K562 (cell line): ENCODE data around the gene ZNF709. TPM values are rescaled to one million over a fixed set of nuclear protein-coding genes. Genes with fewer than 3 reads are reported as not detected.

Experiments
- ATAC-seq: fragments of 200-7000 bp; cut with Tn5 transposase; 3 replicates; pipeline ENCODE4 v1.9.1; 2020; ENCODE audit warnings: moderate library complexity
- BruUV-seq: library from RNA; stranded (reverse); fragments of 400-500 nt; replicated peaks from 2 replicates; lab custom pipeline; 2021; lab: Mats Ljungman, UMichigan
- CTCF ChIA-PET: fragments of 300-600 bp; formaldehyde crosslinking; extraction: SDS; loops from one replicate; lab custom pipeline; 2021; ENCODE audit warnings: low intra/inter-chr PET ratio; lab: Yijun Ruan, JAX
- POLR2A ChIA-PET: fragments of 300-600, 350-650 bp; sonication (Branson Sonifier 250); formaldehyde crosslinking; extraction: SDS; loops from one replicate; lab custom pipeline; 2021; ENCODE audit warnings: antibody characterized with exemption, inconsistent platforms; lab: Yijun Ruan, JAX
- DNase-seq, 4 experiments: peaks; one replicate each; pipeline versions ENCODE4 v3.0.0 to v3.0.0-alpha.2; 2011 to 2018; ENCODE audit warnings: low spot score in 3 of 4, mixed read lengths in 3 of 4; ENCODE audit errors: extremely low read depth in 1 of 4
- FAIRE-seq: peaks from 2 replicates; lab custom pipeline; 2011; peaks lifted over from hg19 to GRCh38; lab: Jason Lieb, UNC
- H2AFZ ChIP-seq: 2 replicates; pipeline ENCODE4 v1.6.0; 2011; ENCODE audit warnings: low read depth, low read length, control low read depth, inconsistent platforms
- H3K27ac ChIP-seq: fragments of 200-600 bp; 3 replicates; pipeline ENCODE4 v1.8.0; 2011; ENCODE audit warnings: low read depth, mild to moderate bottlenecking, control low read depth, inconsistent platforms, low read length, moderate library complexity, mixed read lengths; ENCODE audit errors: extremely low read depth
- H3K27me3 ChIP-seq, 2 experiments: fragments of 300-600 bp in 1 of 2; 2 replicates in 1 of 2; 3 replicates in 1 of 2; pipeline versions ENCODE4 v1.6.0 to v1.8.0; 2011; ENCODE audit warnings: inconsistent platforms in 2 of 2, low read length in 2 of 2, mild to moderate bottlenecking in 1 of 2, mixed read lengths in 1 of 2, moderate library complexity in 1 of 2; ENCODE audit not compliant: control insufficient read depth in 2 of 2, insufficient read depth in 2 of 2
- H3K36me3 ChIP-seq: fragments of 300-600 bp; 3 replicates; pipeline ENCODE4 v1.8.0; 2011; ENCODE audit warnings: mild to moderate bottlenecking, low read length, inconsistent platforms; ENCODE audit not compliant: control insufficient read depth, insufficient read depth
- H3K4me1 ChIP-seq, 2 experiments: fragments of 200-600 bp in 1 of 2; replicated peaks in 1 of 2; 2 replicates in 1 of 2; 3 replicates in 1 of 2; pipeline versions ENCODE4 v1.5.1 to v1.8.0; 2011; ENCODE audit warnings: inconsistent platforms in 2 of 2, low read length in 2 of 2, mild to moderate bottlenecking in 1 of 2, mixed read lengths in 1 of 2, moderate library complexity in 1 of 2; ENCODE audit not compliant: control insufficient read depth in 2 of 2, insufficient read depth in 2 of 2
- H3K4me2 ChIP-seq: 2 replicates; pipeline ENCODE4 v1.6.1; 2011; ENCODE audit warnings: low read length, control low read depth, inconsistent platforms, mixed read lengths; ENCODE audit not compliant: insufficient read depth
- H3K4me3 ChIP-seq: fragments of 200-600 bp; sonication (generic), shearing (Covaris generic); 2 replicates; pipeline ENCODE4 v1.5.1; 2016; ENCODE audit warnings: control low read depth, inconsistent platforms
- H3K79me2 ChIP-seq: fragments of 200-600 bp; 3 replicates; pipeline ENCODE4 v1.8.0; 2011; ENCODE audit warnings: low read length, inconsistent platforms; ENCODE audit not compliant: control insufficient read depth, insufficient read depth
- H3K9ac ChIP-seq, 2 experiments: 2 replicates each; pipeline versions ENCODE4 v1.6.0 to v1.6.1; 2011; ENCODE audit warnings: low read depth in 2 of 2, low read length in 2 of 2, control low read depth in 1 of 2, inconsistent platforms in 1 of 2, mild to moderate bottlenecking in 1 of 2, mixed read lengths in 1 of 2; ENCODE audit not compliant: insufficient read depth in 1 of 2
- H3K9me1 ChIP-seq: one replicate; pipeline ENCODE4 v1.6.0; 2011; ENCODE audit warnings: inconsistent platforms, mild to moderate bottlenecking, low read length, moderate library complexity; ENCODE audit not compliant: control insufficient read depth, insufficient read depth
- H3K9me3 ChIP-seq: replicated peaks from 2 replicates; pipeline ENCODE4 v1.5.1; 2011; ENCODE audit warnings: low read depth, low read length, inconsistent platforms; ENCODE audit not compliant: control insufficient read depth, insufficient read depth
- H4K20me1 ChIP-seq: replicated peaks from 2 replicates; pipeline ENCODE4 v1.6.1; 2011; ENCODE audit warnings: low read length, inconsistent platforms, mixed read lengths; ENCODE audit not compliant: control insufficient read depth, insufficient read depth
- ATF1 ChIP-seq, 2 experiments: fragments of 450-650 bp in 1 of 2; IDR thresholded peaks; 2 replicates each; pipeline ENCODE4 v1.6.1; 2016; ENCODE audit warnings: missing compliant biosample characterization in 1 of 2, missing genetic modification characterization in 1 of 2
- EGR1 ChIP-seq: fragments of 450-650 bp; conservative IDR thresholded peaks from 2 replicates; pipeline ENCODE4 v1.6.1; 2017; ENCODE audit warnings: mild to moderate bottlenecking
- ELF1 ChIP-seq: fragments of 200-800 bp; sonication (Bioruptor generic); IDR thresholded peaks from 2 replicates; pipeline ENCODE4 v1.6.1; 2016; ENCODE audit warnings: missing genetic modification characterization, missing compliant biosample characterization
- MAZ ChIP-seq, 2 experiments: fragments of 450-650 bp in 1 of 2; sonication (generic) in 1 of 2; formaldehyde crosslinking; IDR thresholded peaks in 1 of 2; conservative IDR thresholded peaks in 1 of 2; 2 replicates each; pipeline versions ENCODE4 v1.4.0 to v1.5.0; 2020; ENCODE audit warnings: mild to moderate bottlenecking in 1 of 2, missing genetic modification reagents in 1 of 2
- MTF1 ChIP-seq: fragments of 250-450 bp; sonication (Bioruptor Pico); IDR thresholded peaks from 2 replicates; pipeline ENCODE4 v1.9.0; 2021; ENCODE audit warnings: moderate library complexity, mild to moderate bottlenecking, inconsistent platforms, borderline replicate concordance
- NCOA4 ChIP-seq: fragments of 450-650 bp; IDR thresholded peaks from 2 replicates; pipeline ENCODE4 v1.6.1; 2018; ENCODE audit warnings: mild to moderate bottlenecking; ENCODE audit not compliant: partially characterized antibody
- POLR2G ChIP-seq: fragments of 200-400 bp; formaldehyde crosslinking; IDR thresholded peaks from 2 replicates; pipeline ENCODE4 v1.6.1; 2017; ENCODE audit warnings: low read depth, mild to moderate bottlenecking, antibody characterized with exemption, low read length, moderate library complexity
- PTRF ChIP-seq: fragments of 450-650 bp; IDR thresholded peaks from 2 replicates; pipeline ENCODE4 v1.6.1; 2016; ENCODE audit warnings: mild to moderate bottlenecking, missing genetic modification characterization, missing compliant biosample characterization
- RBM22 ChIP-seq: fragments of 200-400 bp; formaldehyde crosslinking; IDR thresholded peaks from 2 replicates; pipeline ENCODE4 v1.6.1; 2018; ENCODE audit warnings: low read length, low read depth; ENCODE audit not compliant: poor library complexity, severe bottlenecking
- ZBTB7A ChIP-seq: IDR thresholded peaks from 2 replicates; pipeline ENCODE4 v1.6.1; 2011; ENCODE audit warnings: low read depth, mild to moderate bottlenecking, low read length, moderate library complexity, borderline replicate concordance; ENCODE audit not compliant: control insufficient read depth
- ZC3H11A ChIP-seq: IDR thresholded peaks from 2 replicates; pipeline ENCODE4 v1.6.1; 2012; ENCODE audit warnings: low read depth, low read length, improper control_type of control experiment
- WGBS: fragments of 100-300 bp; shearing (Covaris generic); methylation state at CpG from one replicate; pipeline ENCODE4 v1.1.6; 2016; ENCODE audit warnings: low coverage, mixed read lengths; ENCODE audit not compliant: insufficient coverage; ENCODE audit errors: missing lambda C conversion rate; 5-methylcytosine and 5-hydroxymethylcytosine counted together
- in situ Hi-C: fragments of 300-500 bp; cut with MboI; formaldehyde crosslinking; loops from 4 replicates; pipeline ENCODE4 v1.15.0; 2018; ENCODE audit warnings: inconsistent platforms, mixed read lengths
- intact Hi-C: fragments of 100-400 bp; cut with micrococcal nuclease; formaldehyde crosslinking; loops from 2 replicates; pipeline ENCODE4 v1.14.2; 2022
- polyA plus RNA-seq, 8 experiments: library from polyadenylated mRNA; depleted of rRNA in 4 of 8; stranded (reverse) in 5 of 8; unstranded in 3 of 8; fragments of >200 nt; fragmentation: Nextera tagmentation in 2 of 8; fragmentation: Illumina TruSeq in 1 of 8; extraction: Ambion mirVana in 2 of 8; extraction: Trizol in 1 of 8; gene quantifications; 2 replicates each; pipeline versions ENCODE4 v1.2.1 to v1.2.3, GENCODE V29; 2011 to 2014; ENCODE audit warnings: inconsistent platforms in 1 of 8, missing spikeins in 1 of 8
- total RNA-seq, 7 experiments: library from RNA; depleted of rRNA in 6 of 7; stranded (reverse); fragments of >200 nt in 6 of 7; fragmentation: Illumina TruSeq in 2 of 7; extraction: Trizol in 2 of 7; gene quantifications; 2 replicates each; pipeline versions ENCODE4 v1.2.1 to v1.2.3, GENCODE V29; 2011 to 2021; ENCODE audit warnings: low replicate concordance in 1 of 7
- TF ChIP-seq, protein P1 (sequence below), 3 experiments: IDR thresholded peaks in 2 of 3; conservative IDR thresholded peaks in 1 of 3; 2 replicates each; pipeline ENCODE4 v1.5.1; 2011 to 2012; ENCODE audit warnings: low read length in 3 of 3, mild to moderate bottlenecking in 3 of 3, control low read depth in 2 of 3, improper control_type of control experiment in 1 of 3, inconsistent platforms in 1 of 3, low read depth in 1 of 3, mixed read lengths in 1 of 3, moderate library complexity in 1 of 3; ENCODE audit not compliant: insufficient read depth in 2 of 3
- TF ChIP-seq, protein P2 (sequence below): sonication (generic); formaldehyde crosslinking; IDR thresholded peaks from 2 replicates; pipeline ENCODE4 v1.8.0; 2022; ENCODE audit warnings: mild to moderate bottlenecking, missing genetic modification reagents

Gene ZNF709
- total and polyA plus RNA-seq, 9 of the 15 experiments (the other 6 are each of a cell fraction or from before 2014, with no cell fraction given) = 0.07 to 0.69 (median 0.18) TPM

DNA sequence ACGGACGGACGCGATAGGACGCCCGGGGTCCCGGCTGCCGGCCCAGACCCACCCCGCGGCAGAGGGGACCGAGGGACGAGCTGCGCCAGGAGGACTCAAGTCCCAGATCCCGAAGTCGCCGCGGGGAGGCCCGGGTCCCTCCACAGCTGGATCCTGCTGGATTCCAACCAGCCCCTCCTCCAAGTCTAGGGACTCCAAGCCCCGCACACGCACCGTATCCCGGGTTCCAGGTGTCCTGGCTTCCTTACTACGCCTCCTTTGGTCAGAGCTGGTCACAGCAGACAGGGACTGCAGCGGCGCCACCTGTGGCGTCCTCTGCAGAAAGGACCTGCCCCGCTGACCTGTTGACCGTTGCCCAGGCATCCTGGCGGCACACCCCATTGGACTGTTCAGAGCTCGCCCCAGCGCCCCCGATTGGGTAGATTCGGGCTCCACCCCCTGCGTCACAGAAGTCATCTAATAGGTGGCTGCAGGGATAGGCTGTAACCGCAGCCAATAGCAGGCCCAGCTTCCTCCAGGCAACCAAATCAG is 29.0 kb upstream of the ZNF709 start (continued):
- TF ChIP-seq, protein P1, sequence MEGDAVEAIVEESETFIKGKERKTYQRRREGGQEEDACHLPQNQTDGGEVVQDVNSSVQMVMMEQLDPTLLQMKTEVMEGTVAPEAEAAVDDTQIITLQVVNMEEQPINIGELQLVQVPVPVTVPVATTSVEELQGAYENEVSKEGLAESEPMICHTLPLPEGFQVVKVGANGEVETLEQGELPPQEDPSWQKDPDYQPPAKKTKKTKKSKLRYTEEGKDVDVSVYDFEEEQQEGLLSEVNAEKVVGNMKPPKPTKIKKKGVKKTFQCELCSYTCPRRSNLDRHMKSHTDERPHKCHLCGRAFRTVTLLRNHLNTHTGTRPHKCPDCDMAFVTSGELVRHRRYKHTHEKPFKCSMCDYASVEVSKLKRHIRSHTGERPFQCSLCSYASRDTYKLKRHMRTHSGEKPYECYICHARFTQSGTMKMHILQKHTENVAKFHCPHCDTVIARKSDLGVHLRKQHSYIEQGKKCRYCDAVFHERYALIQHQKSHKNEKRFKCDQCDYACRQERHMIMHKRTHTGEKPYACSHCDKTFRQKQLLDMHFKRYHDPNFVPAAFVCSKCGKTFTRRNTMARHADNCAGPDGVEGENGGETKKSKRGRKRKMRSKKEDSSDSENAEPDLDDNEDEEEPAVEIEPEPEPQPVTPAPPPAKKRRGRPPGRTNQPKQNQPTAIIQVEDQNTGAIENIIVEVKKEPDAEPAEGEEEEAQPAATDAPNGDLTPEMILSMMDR (IDR thresholded peaks at IDR 0.05 in 2 of 3, conservative IDR thresholded peaks at IDR 0.05 in 1 of 3; ENCODE audit: insufficient read depth in 2 of 3, low read depth in 1 of 3, low read length in 3 of 3) = peak in 1 of 3 experiments; percentile 71; a peak in 3 of 6 replicates
- no peak for TF ChIP-seq PTRF (tag)
- peak; percentile 36 for TF ChIP-seq RBM22
- peak; percentile 41; the same call in 1 of the 2 replicates for TF ChIP-seq POLR2G
- TF ChIP-seq, protein P2, sequence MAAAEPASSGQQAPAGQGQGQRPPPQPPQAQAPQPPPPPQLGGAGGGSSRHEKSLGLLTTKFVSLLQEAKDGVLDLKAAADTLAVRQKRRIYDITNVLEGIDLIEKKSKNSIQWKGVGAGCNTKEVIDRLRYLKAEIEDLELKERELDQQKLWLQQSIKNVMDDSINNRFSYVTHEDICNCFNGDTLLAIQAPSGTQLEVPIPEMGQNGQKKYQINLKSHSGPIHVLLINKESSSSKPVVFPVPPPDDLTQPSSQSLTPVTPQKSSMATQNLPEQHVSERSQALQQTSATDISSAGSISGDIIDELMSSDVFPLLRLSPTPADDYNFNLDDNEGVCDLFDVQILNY (CRISPR knock-in tag) = no peak
- TF ChIP-seq ZBTB7A = no peak
- TF ChIP-seq, all 486 proteins: peak for 4

DNA sequence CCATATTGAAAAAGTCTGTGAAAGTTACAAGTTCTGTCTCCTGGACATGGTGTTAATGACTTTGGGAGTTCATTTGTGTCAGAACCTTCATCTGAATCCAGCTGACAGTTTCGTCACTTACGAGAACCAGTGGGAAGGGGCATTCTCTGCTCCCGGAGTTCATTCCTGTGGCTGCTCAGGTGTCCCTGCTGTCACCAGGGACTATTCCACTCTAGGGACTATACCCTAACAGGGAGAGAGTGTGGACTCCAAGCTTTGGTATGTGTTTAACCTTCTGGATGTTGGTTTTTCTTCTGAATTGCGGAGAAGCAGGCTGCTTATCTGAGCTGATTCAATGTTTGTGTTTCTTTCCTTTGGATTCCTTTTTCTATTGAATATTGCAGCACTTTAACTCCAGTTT is 12.4 kb upstream of the ZNF709 start:
- TF ChIP-seq ELF1 (no peak), MTF1 (CRISPR knock-in tag) (no peak), EGR1 (no peak), ZC3H11A (no peak), NCOA4 (no peak), ATF1 (CRISPR knock-in tag; IDR thresholded peaks at IDR 0.05) (no peak), ATF1 (tag; IDR thresholded peaks at IDR 0.05) (no peak), MAZ (CRISPR knock-in tag; conservative IDR thresholded peaks at IDR 0.05 in 1 of 2, IDR thresholded peaks at IDR 0.05 in 1 of 2) (no peak)
- POLR2A ChIA-PET = interaction anchor here (0.8 to 1.8 kb wide), 3 partner anchors 9 to 23 kb away, joined by 4 to 6 read pairs (median 6); partner anchors contain the start of gene ZNF709
- 49% methylated on average over 4 of the region's 4 CpGs for WGBS

More for the DNA sequence above, 12.4 kb upstream of the ZNF709 start:
- in situ Hi-C loops = no loop called here
- Histone ChIP-seq H3K9me1 (no peaks in the 10 kb centered on the region), H3K4me1 (peaks cover 3 to 8% of the 10 kb centered on the region in 2 experiments; a peak in 3 of 5 replicates), H3K4me3 (no peak overlapping the region), H3K79me2 (no peaks in the 10 kb centered on the region), H3K9me3 (no peaks in the 10 kb centered on the region; the same call in 1 of the 2 replicates), H3K4me2 (no peak overlapping the region), H3K9ac (no peak overlapping the region), H3K36me3 (no peaks in the 10 kb centered on the region), H4K20me1 (no peaks in the 10 kb centered on the region), H2AFZ (no peak overlapping the region), H3K27ac (no peak overlapping the region), H3K27me3 (peaks cover 0 to 2% of the 10 kb centered on the region in 2 experiments; a peak in 2 of 5 replicates)
- CTCF ChIA-PET = no interaction called here
- no peak for DNase-seq
- intact Hi-C loops = no loop called here
- no peak for ATAC-seq
- peak; percentile 37 for FAIRE-seq
- no TSS peak for BruUV-seq
